KOPT-K1 (cell line): ENCODE results near the gene CCL22.

Source experiments
- H3K27ac ChIP-seq: fragments of 200-600 bp; sonication (generic); 2 replicates; pipeline ENCODE4 v1.5.1; 2016; ENCODE audit warnings: antibody characterized with exemption, mild to moderate bottlenecking, low read depth, low read length; ENCODE audit not compliant: poor library complexity, severe bottlenecking
- H3K36me3 ChIP-seq: fragments of 200-600 bp; sonication (generic); 2 replicates; pipeline ENCODE4 v1.5.1; 2017; ENCODE audit warnings: antibody characterized with exemption, mild to moderate bottlenecking, low read length, moderate library complexity; ENCODE audit not compliant: insufficient read depth
- H3K9me3 ChIP-seq: fragments of 200-600 bp; sonication (generic); 2 replicates; pipeline ENCODE4 v1.5.1; 2017; ENCODE audit warnings: antibody characterized with exemption, low read length, mild to moderate bottlenecking; ENCODE audit not compliant: insufficient read depth, poor library complexity, severe bottlenecking

Gene CCL22

GRCh38 chr16:57411362-57411976 is 52.9 kb downstream of the CCL22 start:
- H3K27ac ChIP-seq, result no peak overlapping the region
- H3K9me3 ChIP-seq, result no peaks in the 10 kb centered on the region
- H3K36me3 ChIP-seq, result no peaks in the 10 kb centered on the region

GRCh38 chr16:57412584-57412983 is 54.0 kb downstream of the CCL22 start:
- Histone ChIP-seq H3K9me3 (no peaks in the 10 kb centered on the region), H3K27ac (no peak overlapping the region), H3K36me3 (no peaks in the 10 kb centered on the region)

GRCh38 chr16:57413301-57413730 is 54.7 kb downstream of the CCL22 start:
- no peaks in the 10 kb centered on the region for H3K9me3 ChIP-seq
- no peaks in the 10 kb centered on the region for H3K36me3 ChIP-seq
- H3K27ac ChIP-seq, result no peak overlapping the region

GRCh38 chr16:57413733-57414132 is 55.1 kb downstream of the CCL22 start:
- Histone ChIP-seq H3K9me3 (no peaks in the 10 kb centered on the region), H3K27ac (no peak overlapping the region), H3K36me3 (no peaks in the 10 kb centered on the region)
